GM18868 (cell line): ENCODE data around the gene CREG1.
A peak's percentile ranks its signal among the peaks of the same experiment; 100 is the strongest.
"Not testable (repeated sequence)": the region's sequence is repeated elsewhere in the genome, so short reads cannot be mapped to it uniquely, and the experiment has no call there.

Experiments used
- ATAC-seq: cut with Tn5 transposase; IDR thresholded peaks from one replicate; pipeline ENCODE4 v1.9.1; 2021; ENCODE audit warnings: mild to moderate bottlenecking, moderate library complexity; ENCODE audit not compliant: unreplicated experiment

Gene CREG1

DNA sequence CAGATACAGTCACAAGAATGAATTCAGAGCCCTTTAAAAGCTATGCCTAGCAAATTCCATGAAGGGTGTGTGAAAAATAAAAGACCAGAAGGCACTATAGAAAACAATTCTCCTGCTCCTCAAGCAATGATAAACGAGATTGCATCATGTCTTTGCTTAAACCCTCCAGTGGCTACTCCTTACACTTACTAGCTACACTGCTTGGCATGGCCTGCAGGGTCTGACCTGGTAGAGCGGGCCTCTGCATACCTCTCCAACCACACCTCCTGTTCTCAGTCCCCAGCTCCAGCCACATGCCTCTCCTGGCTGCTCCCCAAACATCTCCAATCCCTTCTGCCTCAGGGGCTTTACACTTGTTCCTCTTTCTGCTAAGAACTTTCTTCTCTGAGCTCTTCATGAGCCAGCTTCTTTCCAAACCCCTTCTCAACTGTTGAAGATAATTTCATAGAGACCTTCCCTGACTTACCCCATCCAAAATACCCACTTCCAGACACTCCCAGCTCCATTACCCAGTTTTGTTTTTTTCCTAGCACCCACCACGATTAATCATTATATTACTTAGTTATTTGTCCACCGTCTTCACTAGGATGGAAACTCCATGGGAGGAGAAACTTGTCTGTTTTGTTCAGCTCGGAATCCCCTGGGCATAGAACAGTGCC lies 11.2 kb upstream of the CREG1 start:
- no peak for ATAC-seq

DNA sequence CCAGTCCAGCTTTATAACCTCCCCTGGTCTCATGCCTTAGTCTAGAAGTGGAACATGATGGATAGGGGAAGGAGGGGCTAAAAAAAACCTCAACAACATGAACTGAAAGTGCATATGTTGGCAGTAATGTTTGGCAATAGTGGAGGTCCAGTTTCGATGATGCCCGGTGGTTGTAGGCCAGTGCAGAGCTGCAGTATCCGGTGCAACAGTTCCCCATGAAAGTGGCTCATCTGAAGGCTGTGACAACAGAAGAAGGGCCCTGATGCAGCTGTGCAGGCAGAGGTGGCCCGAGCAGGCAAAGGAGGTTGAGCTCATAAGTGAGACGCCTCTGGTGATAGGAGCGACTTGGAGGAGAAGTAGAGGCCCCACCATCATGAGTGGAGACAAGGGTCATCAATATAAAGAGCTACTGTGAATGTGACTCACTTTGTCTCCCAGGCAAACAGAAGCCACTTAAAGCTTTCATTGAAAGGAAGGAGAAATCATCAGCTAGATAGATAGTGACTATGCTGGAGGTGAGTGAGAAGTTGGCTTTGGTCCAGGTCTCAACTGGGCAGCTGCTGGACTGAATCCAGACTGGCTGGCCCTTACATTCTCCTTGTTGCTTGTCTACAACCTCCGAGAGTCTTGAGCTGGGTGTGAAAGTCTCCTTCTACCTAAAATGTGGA lies 10.2 kb upstream of the CREG1 start:
- no peak for ATAC-seq

DNA sequence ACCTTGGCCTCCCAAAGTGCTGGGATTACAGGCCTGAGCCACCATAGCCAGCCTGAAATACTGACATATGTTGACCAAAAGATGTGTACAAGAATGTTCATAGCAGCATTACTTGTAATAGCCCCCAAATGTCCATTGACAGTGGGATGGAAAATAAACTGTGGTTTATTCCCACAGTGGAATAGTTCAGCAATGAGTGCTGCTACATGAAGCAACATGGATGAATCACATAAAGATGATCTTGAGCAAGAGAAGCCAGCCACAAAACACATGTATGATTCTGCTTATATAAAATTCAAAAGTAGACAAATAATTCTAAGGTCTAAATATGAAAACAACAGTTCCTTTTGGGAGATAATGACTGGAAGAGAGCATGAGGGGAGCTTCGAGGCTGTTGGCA lies 9.1 kb upstream of the CREG1 start:
- no peak for ATAC-seq

DNA sequence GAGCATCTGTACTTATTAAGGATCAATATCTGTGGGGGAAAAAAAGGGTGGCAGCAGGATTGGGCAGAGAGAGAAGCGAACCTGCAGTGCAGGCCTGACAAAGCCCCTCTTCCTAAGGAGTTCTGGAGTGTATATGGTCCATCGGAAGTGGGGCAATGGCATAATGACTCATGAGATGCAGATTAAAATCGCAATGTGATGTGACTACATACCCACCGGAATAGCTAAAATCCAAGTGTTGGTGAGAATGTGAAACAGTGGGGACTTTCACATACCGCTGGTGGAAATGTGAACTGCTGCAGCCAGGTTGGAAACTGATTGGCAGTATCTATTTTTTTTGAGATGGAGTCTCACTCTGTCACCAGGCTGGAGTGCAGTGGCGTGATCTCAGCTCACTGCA lies 8.2 kb upstream of the CREG1 start:
- ATAC-seq: no peak

DNA sequence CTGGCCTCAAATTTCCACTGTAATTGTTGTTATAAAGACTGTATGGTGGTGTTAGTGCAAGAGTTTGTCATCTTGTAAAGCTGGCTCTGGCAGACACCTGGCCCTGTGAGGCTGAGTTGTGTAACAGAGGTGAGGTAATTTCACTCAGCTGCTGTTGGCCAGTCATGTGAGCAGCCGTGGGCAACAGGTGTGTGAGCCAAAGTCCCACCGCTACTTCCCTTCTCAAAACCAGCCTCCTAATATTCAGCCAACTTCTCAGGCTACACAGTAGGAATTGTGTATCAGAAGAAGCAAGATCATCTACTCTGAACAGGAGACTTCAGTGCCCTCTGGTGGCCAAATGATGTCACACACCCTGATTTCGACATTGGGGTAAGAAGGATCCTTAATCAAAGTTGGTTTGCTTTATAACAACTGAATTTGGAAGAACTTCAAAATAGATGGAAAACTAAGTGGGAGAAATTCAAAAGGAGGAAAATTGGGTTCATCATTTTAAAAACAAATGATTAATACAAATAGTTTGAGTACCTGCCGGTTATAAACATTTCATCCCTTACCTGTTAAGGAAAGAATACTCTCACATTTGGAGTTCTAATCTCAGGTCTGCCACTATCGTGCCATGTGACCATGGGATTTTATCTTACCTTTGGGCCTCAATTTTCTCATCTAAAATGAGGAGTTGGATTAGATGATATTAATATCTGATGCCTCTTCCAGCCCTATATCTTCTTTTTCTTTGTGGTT lies 2.6 kb upstream of the CREG1 start:
- ATAC-seq: no peak

DNA sequence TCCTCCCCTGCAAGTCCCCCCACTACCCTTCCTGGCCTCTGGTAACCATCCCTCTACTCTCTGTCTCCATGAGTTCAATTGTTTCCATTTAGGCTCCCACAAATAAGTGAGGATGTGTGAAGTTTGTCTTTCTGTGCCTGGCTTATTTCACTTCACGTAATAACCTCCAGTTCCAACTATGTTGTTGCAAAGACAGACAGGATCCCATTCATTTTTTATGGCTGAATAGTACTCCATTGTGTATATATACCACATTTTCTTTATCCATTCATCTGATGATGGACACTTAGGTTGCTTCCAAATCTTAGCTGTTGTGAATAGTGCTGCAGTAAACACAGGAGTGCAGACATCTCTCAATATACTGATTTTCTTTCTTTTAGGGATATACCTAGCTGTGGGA lies 1.5 kb upstream of the CREG1 start:
- not testable (repeated sequence) for ATAC-seq

DNA sequence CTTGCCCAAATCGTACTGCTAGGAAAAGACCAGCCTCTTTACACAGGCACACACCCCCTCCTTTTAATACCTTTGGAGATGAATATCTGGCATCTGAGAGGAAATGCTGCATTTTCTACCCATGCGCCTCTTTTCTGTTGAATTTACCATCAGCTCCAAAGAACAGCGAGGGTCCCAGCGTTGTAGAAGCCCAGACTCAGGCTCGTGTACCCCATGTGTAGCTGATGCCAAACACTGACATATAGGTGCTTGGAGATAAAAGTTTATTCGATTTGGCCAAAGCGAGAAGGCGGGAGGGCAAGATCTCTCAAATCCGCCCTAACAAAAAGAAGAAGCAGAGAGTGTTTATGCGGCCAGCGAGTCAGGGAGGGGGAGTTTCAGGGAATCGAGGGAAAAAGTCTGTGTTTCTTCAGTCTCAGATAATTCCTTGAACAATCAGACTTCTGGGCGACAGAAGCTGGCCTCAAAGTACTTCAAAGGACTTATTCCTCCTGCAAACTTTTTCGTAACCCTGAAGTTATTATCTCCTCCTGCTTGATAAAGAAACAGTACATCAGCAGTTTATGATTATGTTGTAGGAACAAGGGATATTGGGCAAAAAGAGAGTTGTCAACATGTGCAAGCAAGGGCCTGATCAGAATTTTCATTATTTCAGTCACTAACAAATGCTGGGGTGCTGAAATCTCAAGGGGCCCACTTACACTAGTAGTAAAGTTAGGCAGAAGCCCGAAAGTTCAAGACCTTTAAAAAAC lies 642 bp upstream of the CREG1 start:
- peak; percentile 19 for ATAC-seq

DNA sequence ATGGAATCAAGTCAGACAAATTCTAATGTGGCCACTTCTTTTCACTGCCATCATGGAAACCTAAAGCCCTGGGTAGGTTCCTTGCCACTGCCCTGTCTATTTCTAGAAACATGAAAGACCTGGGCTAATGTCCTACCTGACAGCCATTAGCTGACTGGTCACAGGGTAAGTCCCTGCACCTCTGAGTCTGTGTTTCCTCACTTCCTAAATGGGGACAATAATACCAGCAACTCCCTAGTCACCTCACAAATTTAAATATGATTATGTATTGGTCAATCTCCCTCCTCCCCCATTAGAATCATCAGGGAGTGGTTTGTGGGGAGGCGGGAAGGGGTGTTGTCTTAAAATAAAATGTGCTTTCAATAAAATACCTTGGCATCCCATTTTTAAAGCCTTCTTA lies 2.2 kb downstream of the CREG1 start:
- no peak for ATAC-seq

DNA sequence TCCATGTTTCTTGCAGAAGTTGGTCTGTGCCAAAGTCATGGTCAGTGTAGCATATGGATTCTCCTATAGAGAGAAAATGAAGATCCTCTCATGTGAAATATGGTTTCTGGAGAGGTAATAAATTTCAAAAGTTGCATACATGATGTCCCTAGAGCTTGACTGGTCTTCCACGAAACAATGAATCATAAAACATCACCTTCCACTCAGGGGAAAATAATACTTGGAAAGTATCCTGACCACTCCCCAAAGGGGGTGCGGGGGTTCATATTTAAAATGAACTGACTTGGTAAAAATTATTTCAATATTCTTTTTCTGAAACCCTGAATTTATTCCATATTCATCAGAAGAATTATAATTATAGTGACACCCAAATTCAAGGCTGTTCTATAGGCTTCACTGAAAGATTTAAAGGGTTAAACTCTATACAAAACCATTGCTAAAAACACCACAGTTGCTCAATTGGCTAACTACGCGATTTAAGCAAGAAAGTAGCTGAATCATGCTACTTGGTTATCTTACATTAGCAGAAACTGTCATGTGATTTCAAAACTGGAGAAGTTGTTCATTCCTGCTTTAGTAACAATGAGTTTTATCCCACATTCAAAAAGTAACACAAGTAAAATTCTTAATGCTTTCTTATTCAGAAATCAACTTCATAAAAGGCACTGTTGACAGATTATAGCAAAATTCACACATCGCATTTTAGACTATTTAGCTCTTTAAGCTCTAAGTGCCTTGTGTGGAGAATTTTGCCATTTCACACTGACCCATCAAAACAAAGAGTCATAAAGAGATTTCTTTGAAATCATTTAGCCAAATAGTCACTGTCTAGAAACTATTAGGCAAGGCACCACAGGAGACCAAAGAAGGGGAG lies 5.3 kb downstream of the CREG1 start:
- ATAC-seq: no peak

DNA sequence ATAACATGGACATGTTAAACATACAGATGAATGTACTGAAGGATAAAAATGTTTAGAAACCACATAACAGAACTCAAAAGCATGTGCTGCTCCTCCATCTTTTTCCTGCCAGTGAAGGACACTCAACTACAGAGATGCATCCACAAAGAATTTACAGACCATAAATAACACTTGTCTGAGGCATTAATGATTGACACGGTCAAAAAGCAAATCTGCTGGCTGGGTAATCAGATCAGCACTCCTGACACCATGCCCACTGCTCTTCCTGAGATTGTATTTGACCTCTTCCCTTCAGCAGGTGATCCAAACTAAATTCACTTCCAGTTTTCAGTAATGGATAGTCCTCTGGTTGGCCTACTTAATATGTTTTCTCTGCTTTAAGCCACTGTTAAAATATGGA lies 6.6 kb downstream of the CREG1 start:
- ATAC-seq: no peak

DNA sequence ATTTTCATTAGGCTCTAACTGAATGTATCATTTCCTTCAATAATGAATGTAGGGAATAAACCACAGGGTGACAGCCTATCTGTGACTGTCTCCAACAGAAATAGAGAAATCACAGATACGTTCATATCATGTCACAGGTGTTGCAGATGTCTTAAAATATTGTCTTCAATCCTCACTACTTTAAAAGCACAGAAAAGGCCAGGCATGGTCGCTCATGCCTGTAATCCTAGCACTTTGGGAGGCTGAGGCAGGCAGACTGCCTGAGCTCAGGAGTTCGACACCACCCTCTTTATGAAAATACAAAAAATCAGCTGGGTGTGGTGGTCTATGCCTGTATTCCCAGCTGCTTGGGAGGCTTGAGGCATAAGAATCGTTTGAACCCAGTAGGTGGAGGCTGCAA lies 8.2 kb downstream of the CREG1 start:
- no peak for ATAC-seq

DNA sequence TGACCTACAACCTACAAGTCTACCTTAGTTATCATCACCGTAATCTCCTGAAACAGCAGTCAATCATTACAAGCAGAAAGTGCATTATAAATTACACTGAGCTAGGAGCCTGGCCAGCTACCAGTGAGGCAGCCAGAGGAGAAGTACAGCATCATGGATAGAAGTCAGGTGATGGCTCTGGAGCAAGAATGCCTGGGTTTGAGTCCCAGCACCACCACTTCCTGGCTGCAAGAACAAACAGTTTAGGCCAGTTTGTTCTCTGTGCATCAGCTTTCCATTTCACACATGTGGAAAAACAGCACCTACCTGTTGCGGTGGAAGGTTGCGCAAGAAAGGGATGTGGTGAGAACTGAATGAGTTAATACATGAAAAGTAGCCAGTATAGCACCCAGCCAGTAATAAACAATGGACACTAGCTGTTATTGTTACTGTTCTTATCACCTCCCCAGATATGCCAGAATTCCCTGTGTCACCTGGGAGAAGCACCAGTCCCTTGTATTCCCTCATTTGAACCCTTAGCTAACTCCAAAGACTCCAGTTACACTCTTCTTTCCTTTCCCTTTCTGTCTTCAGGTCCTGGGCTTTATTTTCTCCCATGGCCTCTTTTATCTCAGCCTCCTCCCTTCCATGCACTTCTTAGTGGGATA lies 9.0 kb downstream of the CREG1 start:
- no peak for ATAC-seq

DNA sequence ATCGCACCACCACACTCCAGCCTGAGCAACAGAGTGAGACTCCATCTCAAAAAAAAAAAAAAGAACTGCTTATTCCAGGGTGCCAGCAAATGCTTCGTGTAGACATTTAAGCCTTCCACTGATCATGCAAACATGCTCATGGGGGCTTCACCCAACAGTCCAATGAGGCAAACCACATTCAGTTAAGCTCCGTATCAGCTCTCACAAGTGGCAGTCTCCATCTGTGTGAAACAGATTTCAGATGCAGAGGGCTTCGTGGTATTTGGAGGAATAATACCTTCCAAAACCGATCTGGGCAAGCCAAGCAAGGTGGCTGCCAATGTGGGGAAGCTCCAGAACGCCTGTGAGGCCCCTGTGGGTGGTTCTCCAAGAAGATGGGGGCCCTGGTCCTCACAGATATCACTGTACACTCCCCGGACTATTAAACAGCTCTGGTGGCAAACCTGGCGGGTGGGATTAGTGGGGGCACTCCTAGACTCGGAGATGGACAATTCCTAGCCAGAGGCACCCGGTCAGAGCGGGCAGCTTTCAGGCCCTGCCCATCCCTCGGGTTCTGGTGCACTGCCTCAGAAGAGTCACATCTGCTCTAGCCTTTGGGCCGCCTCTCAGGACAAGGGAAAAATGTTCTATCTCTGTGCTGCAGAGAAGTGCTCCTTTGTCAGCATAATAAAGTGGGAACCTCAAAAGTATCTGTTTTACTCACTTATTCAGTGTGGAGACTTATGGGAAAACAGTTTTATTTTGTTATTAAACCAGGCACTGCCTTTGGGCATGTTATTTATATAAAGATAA lies 10.2 kb downstream of the CREG1 start:
- no peak for ATAC-seq

DNA sequence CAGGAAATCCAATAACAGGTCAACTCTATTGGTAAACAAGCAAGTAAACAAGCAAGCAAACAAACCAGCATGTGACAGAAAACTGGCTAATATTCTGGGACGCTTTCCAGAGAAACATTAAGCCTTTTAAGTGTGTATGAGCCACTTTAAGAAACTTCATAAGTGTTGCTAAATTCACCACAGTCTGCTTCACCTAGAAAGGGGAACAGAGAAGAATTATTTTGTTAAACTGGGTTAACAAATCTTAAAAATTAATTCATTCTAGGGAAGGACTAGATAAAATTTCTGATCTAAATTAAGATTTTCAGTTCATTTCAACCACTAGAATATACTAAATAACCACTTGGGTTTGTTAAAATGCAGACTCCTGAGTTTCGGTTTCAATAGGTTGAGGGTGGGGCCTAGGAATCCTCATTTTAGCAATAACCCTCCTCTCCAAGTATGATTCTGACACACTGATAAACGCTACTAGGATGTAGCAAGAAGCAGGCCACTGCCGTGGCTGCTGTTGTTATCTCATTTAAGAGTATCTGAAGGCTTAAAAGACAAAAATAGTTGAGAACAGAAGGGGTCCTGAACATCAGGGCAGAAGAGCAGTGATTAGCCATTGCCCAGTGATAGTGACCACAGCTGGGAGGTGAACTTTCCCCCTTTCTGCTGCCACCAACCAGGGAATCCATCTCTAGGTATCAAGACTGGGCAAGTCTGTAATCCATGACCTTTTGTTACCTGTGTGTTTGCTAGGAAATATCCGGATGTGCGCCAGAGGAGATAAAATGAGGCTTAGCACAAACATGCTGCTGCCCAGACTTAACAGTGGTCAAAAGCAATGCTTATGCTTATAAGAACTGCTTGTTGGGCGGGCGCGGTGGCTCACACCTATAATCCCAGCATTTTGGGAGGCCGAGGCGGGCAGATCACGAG lies 11.2 kb downstream of the CREG1 start:
- ATAC-seq: no peak

DNA sequence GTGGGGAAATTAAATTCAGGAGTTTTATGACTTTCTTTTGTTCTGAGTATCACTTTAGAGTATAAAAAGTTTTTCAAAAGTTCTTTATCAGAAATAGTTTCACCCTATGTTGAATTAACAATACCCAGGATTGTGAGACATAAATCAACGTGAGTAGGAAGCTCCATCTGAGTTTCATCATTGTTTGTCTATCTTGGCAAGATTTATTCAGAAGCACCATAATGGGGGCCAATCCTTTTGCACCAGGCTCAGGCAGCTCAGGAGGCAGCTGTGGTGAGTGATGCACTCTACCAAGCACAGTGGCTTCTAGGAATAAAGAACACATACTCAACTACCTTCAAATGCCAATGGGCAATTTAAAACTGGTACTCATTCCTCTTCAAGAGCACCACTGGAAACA lies 12.0 kb downstream of the CREG1 start:
- no peak for ATAC-seq

DNA sequence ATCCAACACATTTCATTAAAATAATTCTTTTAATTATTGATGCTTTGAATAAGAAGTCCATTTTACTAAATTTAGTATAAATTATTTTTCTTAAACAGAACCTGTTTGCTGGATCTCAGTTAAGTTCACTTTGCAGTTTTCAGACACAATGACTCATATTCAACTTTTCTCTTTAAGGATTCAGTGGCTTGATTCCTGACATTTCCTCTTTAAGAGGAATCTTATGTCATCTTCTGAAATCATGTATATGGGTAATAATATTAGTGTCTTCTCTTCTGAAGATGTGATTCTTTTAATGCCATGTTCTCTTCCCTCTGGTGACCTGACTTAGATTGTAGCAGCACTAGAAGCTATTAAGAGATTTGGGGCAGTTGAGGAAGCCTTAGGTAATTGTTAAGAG lies 12.6 kb downstream of the CREG1 start:
- no peak for ATAC-seq

DNA sequence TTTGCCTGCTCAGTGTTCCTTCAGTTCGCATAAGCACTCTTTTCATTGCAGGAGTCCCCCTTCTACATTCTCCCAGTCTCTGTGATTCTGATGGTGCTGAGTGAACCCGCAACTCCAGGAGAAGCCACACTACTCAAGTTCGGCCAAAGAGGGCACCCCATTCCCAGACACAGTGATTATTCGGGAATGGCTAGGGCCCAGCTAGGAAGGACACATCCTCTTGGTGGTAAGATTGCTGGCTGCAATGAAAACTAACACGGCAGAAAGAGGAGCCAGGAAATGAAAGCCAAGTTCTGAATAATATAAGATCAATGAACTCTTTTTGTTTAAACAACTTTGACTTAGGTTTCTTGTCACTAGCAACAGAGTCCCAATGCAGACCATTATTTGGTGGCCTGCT lies 14.9 kb downstream of the CREG1 start:
- no peak for ATAC-seq

DNA sequence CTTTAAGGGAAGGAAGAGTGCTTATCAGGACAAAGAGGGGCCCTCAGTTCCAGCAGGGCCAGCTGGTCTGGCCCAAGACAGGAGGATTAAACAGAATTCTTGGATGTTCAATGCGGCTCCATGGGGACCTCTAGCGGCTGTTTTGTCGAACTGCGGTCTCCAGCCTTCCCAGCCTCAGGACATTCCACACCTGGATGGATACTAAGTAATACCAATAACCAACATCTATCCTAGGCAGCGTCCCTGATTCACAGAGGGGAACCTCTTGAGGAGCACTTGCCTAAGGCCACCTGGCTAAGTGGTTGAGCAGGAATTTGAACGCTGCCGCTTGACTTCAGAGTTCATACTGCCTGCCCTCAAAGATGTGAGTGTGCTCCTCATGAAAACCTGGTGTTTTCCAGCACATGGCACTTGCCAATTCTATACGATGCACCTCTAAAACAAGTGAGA lies 19.7 kb downstream of the CREG1 start:
- ATAC-seq: peak; percentile 70
